ENCODE data around the gene TNRC6A.
"Not testable (repeated sequence)": the region's sequence is repeated elsewhere in the genome, so short reads cannot be mapped to it uniquely, and the experiment has no call there.

The TNRC6A gene

GRCh38 chr16:24761526-24761925 is 32.1 kb downstream of the TNRC6A start:
- no peak for DNase-seq

- no peak for DNase-seq
These were observed 35.5 kb downstream of the TNRC6A start for GRCh38 chr16:24764916-24765315.

- DNase-seq = no peak
These were observed 36.6 kb downstream of the TNRC6A start for GRCh38 chr16:24766057-24766456.

GRCh38 chr16:24769806-24770205 is 40.4 kb downstream of the TNRC6A start:
- DNase-seq = no peak

GRCh38 chr16:24771132-24771778 is 41.8 kb downstream of the TNRC6A start:
- no peak for DNase-seq

- DNase-seq = no peak
These were observed 42.3 kb downstream of the TNRC6A start for GRCh38 chr16:24771779-24772157.

- no peak for DNase-seq
These were observed 44.4 kb downstream of the TNRC6A start for GRCh38 chr16:24773771-24774427.

GRCh38 chr16:24774510-24774909 is 45.1 kb downstream of the TNRC6A start:
- DNase-seq = no peak

GRCh38 chr16:24775455-24775854 is 46.0 kb downstream of the TNRC6A start:
- no peak for DNase-seq

- DNase-seq = no peak
These were observed 47.2 kb downstream of the TNRC6A start for GRCh38 chr16:24776501-24777220.

- no peak for DNase-seq
These were observed 49.2 kb downstream of the TNRC6A start for GRCh38 chr16:24778671-24779070.

GRCh38 chr16:24781256-24781655 is 51.8 kb downstream of the TNRC6A start:
- no peak for DNase-seq

GRCh38 chr16:24784121-24784520 is 54.7 kb downstream of the TNRC6A start:
- DNase-seq = no peak

- DNase-seq = no peak
These were observed 60.4 kb downstream of the TNRC6A start for GRCh38 chr16:24789881-24790280.

- DNase-seq = no peak
These were observed 71.1 kb downstream of the TNRC6A start for GRCh38 chr16:24800586-24800985.

GRCh38 chr16:24801761-24802302 is 72.4 kb downstream of the TNRC6A start:
- DNase-seq = no peak

- no peak for DNase-seq
These were observed 76.0 kb downstream of the TNRC6A start for GRCh38 chr16:24805484-24805883.

- no peak for DNase-seq
These were observed 77.8 kb downstream of the TNRC6A start for GRCh38 chr16:24807301-24807700.

GRCh38 chr16:24810951-24811843 is 81.7 kb downstream of the TNRC6A start:
- DNase-seq = no peak

GRCh38 chr16:24812813-24813212 is 83.4 kb downstream of the TNRC6A start:
- DNase-seq = not testable (repeated sequence)

- DNase-seq = no peak
These were observed 85.6 kb downstream of the TNRC6A start for GRCh38 chr16:24815021-24815420.

- DNase-seq = no peak
These were observed 87.2 kb downstream of the TNRC6A start for GRCh38 chr16:24816688-24817087.

All from KG1 (cell line).